HCT116 (cell line): ENCODE results near the gene GPR176.

Experiments used
- CEBPB ChIP-seq: IDR thresholded peaks from 2 replicates; pipeline ENCODE4 v1.6.1; 2012; ENCODE audit warnings: low read depth
- POLR2A ChIP-seq: IDR thresholded peaks from 2 replicates; pipeline ENCODE4 v1.7.0; 2011; ENCODE audit warnings: borderline replicate concordance; ENCODE audit not compliant: insufficient read depth, insufficient read length; ENCODE audit errors: extremely low read depth
- SIN3A ChIP-seq: IDR thresholded peaks from 2 replicates; pipeline ENCODE4 v1.6.1; 2012; ENCODE audit warnings: low read depth
- SP1 ChIP-seq: IDR thresholded peaks from 2 replicates; pipeline ENCODE4 v1.6.1; 2012; ENCODE audit warnings: low read depth
- ZNF274 ChIP-seq: fragments of 200-500 bp; sonication (Bioruptor generic); IDR thresholded peaks from 2 replicates; pipeline ENCODE4 v1.6.1; 2014; ENCODE audit warnings: mild to moderate bottlenecking, low read depth, low read length, inconsistent platforms
- TF ChIP-seq, protein P1 (sequence below), 3 experiments: fragments of 200-600 bp in 1 of 3; sonication (generic) in 1 of 3; IDR thresholded peaks in 2 of 3; conservative IDR thresholded peaks in 1 of 3; 2 replicates each; pipeline ENCODE4 v1.5.1; 2012 to 2017; ENCODE audit warnings: low read depth in 2 of 3, low read length in 2 of 3, antibody characterized with exemption in 1 of 3, borderline replicate concordance in 1 of 3, control low read depth in 1 of 3, mild to moderate bottlenecking in 1 of 3, mixed read lengths in 1 of 3, mixed run types in 1 of 3, moderate library complexity in 1 of 3; ENCODE audit not compliant: insufficient read depth in 1 of 3
- TF ChIP-seq, protein P2 (sequence below): IDR thresholded peaks from 2 replicates; pipeline ENCODE4 v1.6.1; 2012
- TF ChIP-seq, protein P3 (sequence below): IDR thresholded peaks from 2 replicates; pipeline ENCODE4 v1.6.1; 2012; ENCODE audit warnings: low read depth

DNA sequence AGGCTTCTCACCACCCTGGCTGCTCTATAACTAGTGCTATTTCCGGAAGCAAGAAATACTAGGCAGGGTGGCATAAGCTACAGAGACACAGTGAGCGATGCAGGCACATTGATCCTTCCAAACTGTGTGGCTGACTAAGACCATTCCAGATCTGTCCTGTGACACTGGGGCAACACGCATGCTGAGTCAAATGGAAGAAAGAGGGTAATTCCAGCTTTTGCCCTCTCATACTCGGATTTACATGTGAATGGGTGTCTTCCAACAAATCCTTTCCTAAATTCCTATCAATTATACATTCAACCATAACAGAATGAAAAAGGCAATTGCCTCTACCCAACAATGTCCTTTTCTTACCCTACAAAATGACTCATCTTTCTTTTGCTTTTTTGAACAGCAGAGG is 142.6 kb downstream of the GPR176 start:
- TF ChIP-seq POLR2A (no peak), ZNF274 (no peak), SIN3A (no peak), CEBPB (no peak), SP1 (no peak)
- TF ChIP-seq, protein P1, sequence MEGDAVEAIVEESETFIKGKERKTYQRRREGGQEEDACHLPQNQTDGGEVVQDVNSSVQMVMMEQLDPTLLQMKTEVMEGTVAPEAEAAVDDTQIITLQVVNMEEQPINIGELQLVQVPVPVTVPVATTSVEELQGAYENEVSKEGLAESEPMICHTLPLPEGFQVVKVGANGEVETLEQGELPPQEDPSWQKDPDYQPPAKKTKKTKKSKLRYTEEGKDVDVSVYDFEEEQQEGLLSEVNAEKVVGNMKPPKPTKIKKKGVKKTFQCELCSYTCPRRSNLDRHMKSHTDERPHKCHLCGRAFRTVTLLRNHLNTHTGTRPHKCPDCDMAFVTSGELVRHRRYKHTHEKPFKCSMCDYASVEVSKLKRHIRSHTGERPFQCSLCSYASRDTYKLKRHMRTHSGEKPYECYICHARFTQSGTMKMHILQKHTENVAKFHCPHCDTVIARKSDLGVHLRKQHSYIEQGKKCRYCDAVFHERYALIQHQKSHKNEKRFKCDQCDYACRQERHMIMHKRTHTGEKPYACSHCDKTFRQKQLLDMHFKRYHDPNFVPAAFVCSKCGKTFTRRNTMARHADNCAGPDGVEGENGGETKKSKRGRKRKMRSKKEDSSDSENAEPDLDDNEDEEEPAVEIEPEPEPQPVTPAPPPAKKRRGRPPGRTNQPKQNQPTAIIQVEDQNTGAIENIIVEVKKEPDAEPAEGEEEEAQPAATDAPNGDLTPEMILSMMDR (IDR thresholded peaks at IDR 0.05 in 2 of 3, conservative IDR thresholded peaks at IDR 0.05 in 1 of 3; ENCODE audit: borderline replicate concordance in 1 of 3, insufficient read depth in 1 of 3, low read depth in 2 of 3, low read length in 2 of 3), result no peak
- TF ChIP-seq, protein P2, sequence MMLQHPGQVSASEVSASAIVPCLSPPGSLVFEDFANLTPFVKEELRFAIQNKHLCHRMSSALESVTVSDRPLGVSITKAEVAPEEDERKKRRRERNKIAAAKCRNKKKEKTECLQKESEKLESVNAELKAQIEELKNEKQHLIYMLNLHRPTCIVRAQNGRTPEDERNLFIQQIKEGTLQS, result no peak
- TF ChIP-seq, protein P3, sequence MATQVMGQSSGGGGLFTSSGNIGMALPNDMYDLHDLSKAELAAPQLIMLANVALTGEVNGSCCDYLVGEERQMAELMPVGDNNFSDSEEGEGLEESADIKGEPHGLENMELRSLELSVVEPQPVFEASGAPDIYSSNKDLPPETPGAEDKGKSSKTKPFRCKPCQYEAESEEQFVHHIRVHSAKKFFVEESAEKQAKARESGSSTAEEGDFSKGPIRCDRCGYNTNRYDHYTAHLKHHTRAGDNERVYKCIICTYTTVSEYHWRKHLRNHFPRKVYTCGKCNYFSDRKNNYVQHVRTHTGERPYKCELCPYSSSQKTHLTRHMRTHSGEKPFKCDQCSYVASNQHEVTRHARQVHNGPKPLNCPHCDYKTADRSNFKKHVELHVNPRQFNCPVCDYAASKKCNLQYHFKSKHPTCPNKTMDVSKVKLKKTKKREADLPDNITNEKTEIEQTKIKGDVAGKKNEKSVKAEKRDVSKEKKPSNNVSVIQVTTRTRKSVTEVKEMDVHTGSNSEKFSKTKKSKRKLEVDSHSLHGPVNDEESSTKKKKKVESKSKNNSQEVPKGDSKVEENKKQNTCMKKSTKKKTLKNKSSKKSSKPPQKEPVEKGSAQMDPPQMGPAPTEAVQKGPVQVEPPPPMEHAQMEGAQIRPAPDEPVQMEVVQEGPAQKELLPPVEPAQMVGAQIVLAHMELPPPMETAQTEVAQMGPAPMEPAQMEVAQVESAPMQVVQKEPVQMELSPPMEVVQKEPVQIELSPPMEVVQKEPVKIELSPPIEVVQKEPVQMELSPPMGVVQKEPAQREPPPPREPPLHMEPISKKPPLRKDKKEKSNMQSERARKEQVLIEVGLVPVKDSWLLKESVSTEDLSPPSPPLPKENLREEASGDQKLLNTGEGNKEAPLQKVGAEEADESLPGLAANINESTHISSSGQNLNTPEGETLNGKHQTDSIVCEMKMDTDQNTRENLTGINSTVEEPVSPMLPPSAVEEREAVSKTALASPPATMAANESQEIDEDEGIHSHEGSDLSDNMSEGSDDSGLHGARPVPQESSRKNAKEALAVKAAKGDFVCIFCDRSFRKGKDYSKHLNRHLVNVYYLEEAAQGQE, result no peak
